ENCODE results near the gene ATP8A2. TPM values are rescaled to one million over a fixed set of nuclear protein-coding genes. Genes with fewer than 3 reads are reported as not detected.

ATP8A2 gene
- total RNA-seq, 1 experiment from 2014 or later = 5.2 TPM

DNA sequence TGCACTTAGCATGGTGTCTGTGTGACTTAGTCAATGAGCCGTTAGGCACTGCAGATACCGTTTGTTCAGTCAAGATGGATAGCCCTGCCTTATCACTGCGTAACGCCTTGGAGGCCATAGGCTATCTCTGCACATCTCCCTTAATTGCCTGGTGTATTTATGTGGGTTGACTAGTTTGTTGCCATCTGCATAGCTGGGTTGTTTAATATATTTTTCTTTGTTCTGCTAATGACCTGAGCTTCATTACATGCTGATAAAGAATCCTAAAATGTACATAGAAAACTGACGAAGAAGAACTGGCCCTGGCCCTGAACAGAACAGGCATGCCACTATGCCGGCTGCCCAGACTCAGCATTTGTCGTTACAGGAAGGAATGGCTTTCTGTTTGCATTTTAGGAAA is 382.2 kb downstream of the ATP8A2 start:
- H3K9me3 Mint-ChIP-seq = no peaks in the 10 kb centered on the region
- POLR2A ChIA-PET = interaction anchor here (0.5 kb wide), 1 partner anchor 574 kb away, joined by 3 read pairs; no protein-coding TSS in a partner anchor

DNA sequence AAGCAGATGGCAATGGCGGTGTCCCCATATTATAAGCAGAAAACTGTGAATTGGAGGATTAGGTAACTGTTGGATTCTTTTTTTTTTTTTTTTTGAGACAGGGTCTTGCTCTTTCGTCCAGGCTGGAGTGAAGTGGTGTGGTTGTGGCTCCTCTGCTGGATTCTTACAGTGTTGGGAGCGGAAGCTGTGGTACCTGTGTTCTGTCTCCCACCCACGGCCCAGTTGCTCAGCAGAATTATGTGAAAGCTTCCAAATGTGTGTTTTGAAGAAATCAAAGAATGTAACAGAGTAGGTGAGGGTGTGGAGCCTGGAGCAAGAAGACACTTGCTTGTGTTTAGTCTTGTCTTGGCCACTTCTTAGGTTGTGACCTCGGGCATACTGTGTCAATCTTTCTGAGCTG is 384.5 kb downstream of the ATP8A2 start:
- ChIA-PET POLR2A (no interaction called here), CTCF (interaction anchor here (0.6 to 1.6 kb wide), 3 partner anchors 9 to 102 kb away, joined by 3 to 5 read pairs (median 3); no protein-coding TSS in a partner anchor)
- ATAC-seq = no peak
- no peak for DNase-seq (ENCODE audit: low spot score)
- peaks cover 8% of the 10 kb centered on the region for H3K4me1 Mint-ChIP-seq
- no peak overlapping the region for H3K4me3 Mint-ChIP-seq
- TF ChIP-seq EMX1 (CRISPR knock-in tag; IDR thresholded peaks at IDR 0.05) (no peak), HMGA2 (CRISPR knock-in tag; IDR thresholded peaks at IDR 0.05) (no peak), NFATC4 (CRISPR knock-in tag; IDR thresholded peaks at IDR 0.05) (no peak), TCF7 (CRISPR knock-in tag; IDR thresholded peaks at IDR 0.05; ENCODE audit: low read depth) (no peak), MYBL2 (CRISPR knock-in tag; IDR thresholded peaks at IDR 0.05) (no peak), ESRRA (CRISPR knock-in tag; IDR thresholded peaks at IDR 0.05; ENCODE audit: borderline replicate concordance) (no peak), ZNF263 (CRISPR knock-in tag; IDR thresholded peaks at IDR 0.05; ENCODE audit: low read depth) (no peak), GTF2I (CRISPR knock-in tag; conservative IDR thresholded peaks at IDR 0.05) (no peak), FOXJ3 (CRISPR knock-in tag; IDR thresholded peaks at IDR 0.05; ENCODE audit: borderline replicate concordance) (no peak), SMAD4 (CRISPR knock-in tag; IDR thresholded peaks at IDR 0.05) (no peak), NR2C2 (CRISPR knock-in tag; IDR thresholded peaks at IDR 0.05) (no peak), IRF2 (CRISPR knock-in tag; IDR thresholded peaks at IDR 0.05; ENCODE audit: borderline replicate concordance, low read depth) (no peak), TEAD4 (CRISPR knock-in tag; IDR thresholded peaks at IDR 0.05) (no peak), ZNF425 (CRISPR knock-in tag; conservative IDR thresholded peaks at IDR 0.05) (no peak), ATF2 (CRISPR knock-in tag; IDR thresholded peaks at IDR 0.05; ENCODE audit: borderline replicate concordance, low read depth) (no peak), ZNF121 (CRISPR knock-in tag; IDR thresholded peaks at IDR 0.05) (no peak)
- TF ChIP-seq, protein P1, sequence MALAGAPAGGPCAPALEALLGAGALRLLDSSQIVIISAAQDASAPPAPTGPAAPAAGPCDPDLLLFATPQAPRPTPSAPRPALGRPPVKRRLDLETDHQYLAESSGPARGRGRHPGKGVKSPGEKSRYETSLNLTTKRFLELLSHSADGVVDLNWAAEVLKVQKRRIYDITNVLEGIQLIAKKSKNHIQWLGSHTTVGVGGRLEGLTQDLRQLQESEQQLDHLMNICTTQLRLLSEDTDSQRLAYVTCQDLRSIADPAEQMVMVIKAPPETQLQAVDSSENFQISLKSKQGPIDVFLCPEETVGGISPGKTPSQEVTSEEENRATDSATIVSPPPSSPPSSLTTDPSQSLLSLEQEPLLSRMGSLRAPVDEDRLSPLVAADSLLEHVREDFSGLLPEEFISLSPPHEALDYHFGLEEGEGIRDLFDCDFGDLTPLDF (CRISPR knock-in tag; IDR thresholded peaks at IDR 0.05) = no peak
- TF ChIP-seq, protein P2, sequence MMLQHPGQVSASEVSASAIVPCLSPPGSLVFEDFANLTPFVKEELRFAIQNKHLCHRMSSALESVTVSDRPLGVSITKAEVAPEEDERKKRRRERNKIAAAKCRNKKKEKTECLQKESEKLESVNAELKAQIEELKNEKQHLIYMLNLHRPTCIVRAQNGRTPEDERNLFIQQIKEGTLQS (CRISPR knock-in tag; conservative IDR thresholded peaks at IDR 0.05) = no peak
- TF ChIP-seq, protein P3, sequence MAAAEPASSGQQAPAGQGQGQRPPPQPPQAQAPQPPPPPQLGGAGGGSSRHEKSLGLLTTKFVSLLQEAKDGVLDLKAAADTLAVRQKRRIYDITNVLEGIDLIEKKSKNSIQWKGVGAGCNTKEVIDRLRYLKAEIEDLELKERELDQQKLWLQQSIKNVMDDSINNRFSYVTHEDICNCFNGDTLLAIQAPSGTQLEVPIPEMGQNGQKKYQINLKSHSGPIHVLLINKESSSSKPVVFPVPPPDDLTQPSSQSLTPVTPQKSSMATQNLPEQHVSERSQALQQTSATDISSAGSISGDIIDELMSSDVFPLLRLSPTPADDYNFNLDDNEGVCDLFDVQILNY (CRISPR knock-in tag; IDR thresholded peaks at IDR 0.05) = no peak
- H3K9me3 Mint-ChIP-seq = no peaks in the 10 kb centered on the region
- no peaks in the 10 kb centered on the region for H3K27me3 Mint-ChIP-seq (ENCODE audit: low read depth)
- no peaks in the 10 kb centered on the region for H3K36me3 Mint-ChIP-seq
- no peak overlapping the region for H3K27ac Mint-ChIP-seq

More for the DNA sequence above, 382.2 kb downstream of the ATP8A2 start:
- Mint-ChIP-seq H3K36me3 (no peaks in the 10 kb centered on the region), H3K4me1 (peaks cover 12% of the 10 kb centered on the region), H3K4me3 (no peak overlapping the region), H3K27me3 (ENCODE audit: low read depth) (no peaks in the 10 kb centered on the region), H3K27ac (no peak overlapping the region)
- CTCF ChIA-PET = interaction anchor here (2.0 kb wide), 1 partner anchor 9 kb away, joined by 6 read pairs; no protein-coding TSS in a partner anchor
- TF ChIP-seq HMGA2 (CRISPR knock-in tag; IDR thresholded peaks at IDR 0.05) (no peak), ESRRA (CRISPR knock-in tag; IDR thresholded peaks at IDR 0.05; ENCODE audit: borderline replicate concordance) (no peak), ZBTB21 (CRISPR knock-in tag; IDR thresholded peaks at IDR 0.05; ENCODE audit: borderline replicate concordance) (no peak), FOXP1 (CRISPR knock-in tag; IDR thresholded peaks at IDR 0.05; ENCODE audit: borderline replicate concordance) (no peak), CREB1 (CRISPR knock-in tag; IDR thresholded peaks at IDR 0.05) (no peak), OVOL2 (CRISPR knock-in tag; IDR thresholded peaks at IDR 0.05; ENCODE audit: borderline replicate concordance) (no peak), ZNF232 (CRISPR knock-in tag; IDR thresholded peaks at IDR 0.05) (no peak), NFE2L1 (CRISPR knock-in tag; IDR thresholded peaks at IDR 0.05) (no peak), NR2C2 (CRISPR knock-in tag; IDR thresholded peaks at IDR 0.05) (no peak), SP1 (CRISPR knock-in tag; conservative IDR thresholded peaks at IDR 0.05) (no peak), ELF4 (CRISPR knock-in tag; IDR thresholded peaks at IDR 0.05; ENCODE audit: low read depth) (no peak), RELA (CRISPR knock-in tag; IDR thresholded peaks at IDR 0.05; ENCODE audit: borderline replicate concordance) (no peak), ZNF219 (CRISPR knock-in tag; IDR thresholded peaks at IDR 0.05; ENCODE audit: borderline replicate concordance) (no peak), PRRX2 (CRISPR knock-in tag; IDR thresholded peaks at IDR 0.05) (no peak), NR1H2 (CRISPR knock-in tag; IDR thresholded peaks at IDR 0.05) (no peak), SOX15 (CRISPR knock-in tag; IDR thresholded peaks at IDR 0.05) (no peak)
- TF ChIP-seq, protein P1 (CRISPR knock-in tag; IDR thresholded peaks at IDR 0.05) = no peak
- TF ChIP-seq, protein P4, sequence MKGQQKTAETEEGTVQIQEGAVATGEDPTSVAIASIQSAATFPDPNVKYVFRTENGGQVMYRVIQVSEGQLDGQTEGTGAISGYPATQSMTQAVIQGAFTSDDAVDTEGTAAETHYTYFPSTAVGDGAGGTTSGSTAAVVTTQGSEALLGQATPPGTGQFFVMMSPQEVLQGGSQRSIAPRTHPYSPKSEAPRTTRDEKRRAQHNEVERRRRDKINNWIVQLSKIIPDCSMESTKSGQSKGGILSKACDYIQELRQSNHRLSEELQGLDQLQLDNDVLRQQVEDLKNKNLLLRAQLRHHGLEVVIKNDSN (CRISPR knock-in tag; IDR thresholded peaks at IDR 0.05) = no peak
- DNase-seq (ENCODE audit: low spot score) (no peak), ATAC-seq (no peak)

Measured in WTC11 (cell line).